ENCODE measurements around the gene TBX20.
"Not testable (repeated sequence)": the region's sequence is repeated elsewhere in the genome, so short reads cannot be mapped to it uniquely, and the experiment has no call there.

The TBX20 gene

GRCh38 chr7:35206924-35207323, 47.0 kb downstream of the TBX20 start:
- DNase-seq, result not testable (repeated sequence)

GRCh38 chr7:35204850-35205249, 49.0 kb downstream of the TBX20 start:
- not testable (repeated sequence) for DNase-seq

- not testable (repeated sequence) for DNase-seq
Measured at GRCh38 chr7:35204031-35204430, 49.9 kb downstream of the TBX20 start.

- not testable (repeated sequence) for DNase-seq
Measured at GRCh38 chr7:35202353-35202752, 51.5 kb downstream of the TBX20 start.

GRCh38 chr7:35200170-35200569, 53.7 kb downstream of the TBX20 start:
- not testable (repeated sequence) for DNase-seq

- not testable (repeated sequence) for DNase-seq
Measured at GRCh38 chr7:35198370-35199140, 55.3 kb downstream of the TBX20 start.

GRCh38 chr7:35191571-35191970, 62.3 kb downstream of the TBX20 start:
- DNase-seq, result not testable (repeated sequence)

GRCh38 chr7:35190146-35190773, 63.6 kb downstream of the TBX20 start:
- not testable (repeated sequence) for DNase-seq

- not testable (repeated sequence) for DNase-seq
Measured at GRCh38 chr7:35186751-35187150, 67.1 kb downstream of the TBX20 start.

GRCh38 chr7:35185908-35186731, 67.8 kb downstream of the TBX20 start:
- DNase-seq, result no peak

- not testable (repeated sequence) for DNase-seq
Measured at GRCh38 chr7:35185578-35185907, 68.4 kb downstream of the TBX20 start.

- DNase-seq, result not testable (repeated sequence)
Measured at GRCh38 chr7:35184961-35185360, 68.9 kb downstream of the TBX20 start.

GRCh38 chr7:35183873-35184503, 69.9 kb downstream of the TBX20 start:
- DNase-seq, result not testable (repeated sequence)

- not testable (repeated sequence) for DNase-seq
Measured at GRCh38 chr7:35180665-35181064, 73.2 kb downstream of the TBX20 start.

GRCh38 chr7:35173176-35173575, 80.7 kb downstream of the TBX20 start:
- DNase-seq, result not testable (repeated sequence)

GRCh38 chr7:35172131-35172530, 81.8 kb downstream of the TBX20 start:
- not testable (repeated sequence) for DNase-seq

GRCh38 chr7:35167658-35168057, 86.2 kb downstream of the TBX20 start:
- DNase-seq, result not testable (repeated sequence)

- not testable (repeated sequence) for DNase-seq
Measured at GRCh38 chr7:35167158-35167557, 86.7 kb downstream of the TBX20 start.

- DNase-seq, result not testable (repeated sequence)
Measured at GRCh38 chr7:35161059-35161740, 92.7 kb downstream of the TBX20 start.

Measured in activated CD4-positive, alpha-beta T cell treated with anti-CD3 and anti-CD28 coated beads, Interleukin-2, amount 50 U/mL, for 16 hours (primary cell).